MV-4-11 (cell line): ENCODE results near the gene IL2RG.
A peak's percentile ranks its signal among the peaks of the same experiment; 100 is the strongest.

Experiments used
- DNase-seq: peaks from one replicate; lab custom pipeline; 2025; lab: John Stamatoyannopoulos, UW

IL2RG gene

DNA sequence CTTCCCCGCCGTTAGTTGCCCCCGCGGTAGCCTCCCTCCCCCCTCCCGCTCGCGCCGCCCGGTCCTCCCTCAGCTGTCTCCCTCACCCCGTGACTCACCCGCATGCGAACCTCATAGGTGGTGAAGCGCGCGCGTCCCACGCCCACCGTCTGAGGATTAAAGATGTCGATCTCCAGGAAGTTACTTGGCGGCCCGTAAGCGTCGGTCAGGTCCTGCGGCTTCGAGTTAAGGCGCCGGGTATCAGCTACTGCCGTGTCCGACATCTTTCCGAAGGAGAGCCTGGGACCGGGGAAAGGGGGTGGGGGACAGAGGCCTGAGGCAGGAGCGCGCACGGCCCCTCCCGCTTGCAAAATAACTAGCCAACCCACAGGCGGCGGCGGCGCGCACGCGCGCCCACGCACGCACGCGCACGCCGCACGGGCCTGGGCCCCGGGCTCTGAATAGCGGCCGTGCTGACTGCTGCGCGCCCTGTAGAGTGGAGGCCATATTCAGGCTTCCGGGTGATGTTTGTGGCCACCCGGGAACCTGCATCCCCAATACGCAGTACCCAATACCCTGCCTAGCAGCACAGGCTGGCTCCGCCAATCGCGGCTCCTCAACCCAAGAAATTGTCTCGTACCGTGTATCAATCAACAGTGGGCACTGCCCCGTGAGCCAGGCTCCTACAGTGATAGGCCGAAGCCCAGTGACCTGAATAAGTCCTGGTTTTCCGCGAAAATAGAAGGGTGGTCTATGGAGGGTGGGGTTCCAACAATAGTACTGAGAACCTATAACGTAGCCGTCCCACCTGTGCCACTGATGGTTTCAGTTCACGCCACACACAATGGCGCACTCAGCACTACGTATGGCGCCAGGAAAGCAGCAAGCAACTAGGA lies 43.1 kb downstream of the IL2RG start, which contains the start of gene SNX12:
Gene SNX12 (minus strand): TSS at position 291 of the 875 bp plus-strand sequence. CDS start 28 bp downstream, at position 263.
- DNase-seq: peak; percentile 94

DNA sequence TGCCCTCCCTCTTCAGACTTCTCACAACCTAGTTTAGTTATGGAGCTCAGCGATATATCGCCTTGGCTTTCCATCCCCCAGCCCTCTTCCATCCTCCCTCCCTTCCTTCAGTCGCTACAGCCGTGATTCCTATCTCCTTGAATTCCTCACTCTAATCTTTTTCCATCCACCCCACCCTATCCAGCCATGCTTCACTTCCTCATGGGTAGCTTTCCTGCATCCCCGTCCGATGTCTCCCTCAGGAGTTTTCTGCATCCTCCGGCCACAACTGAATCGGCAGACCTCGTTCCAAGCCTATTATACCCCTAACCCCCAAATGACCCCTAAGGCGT lies 43.7 kb downstream of the IL2RG start:
- DNase-seq: no peak

DNA sequence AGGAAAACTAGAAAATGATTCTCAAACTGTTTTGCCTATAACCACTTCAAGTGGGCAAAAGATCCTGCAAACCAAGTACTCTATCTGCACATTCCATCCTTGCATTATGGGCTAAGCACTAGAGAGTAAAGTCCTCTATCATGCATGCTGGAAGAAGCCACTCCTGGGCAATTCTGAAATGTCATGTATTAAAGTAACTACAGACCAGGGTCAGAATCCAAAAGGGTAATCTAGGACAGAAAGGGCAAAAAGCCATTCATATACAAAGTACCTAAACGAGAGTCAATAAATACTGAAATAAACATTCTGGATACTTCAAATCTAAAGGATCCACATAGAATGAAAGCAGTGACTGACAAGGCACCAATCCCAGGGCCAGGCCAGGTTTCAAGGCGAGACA lies 44.3 kb downstream of the IL2RG start:
- DNase-seq: no peak

DNA sequence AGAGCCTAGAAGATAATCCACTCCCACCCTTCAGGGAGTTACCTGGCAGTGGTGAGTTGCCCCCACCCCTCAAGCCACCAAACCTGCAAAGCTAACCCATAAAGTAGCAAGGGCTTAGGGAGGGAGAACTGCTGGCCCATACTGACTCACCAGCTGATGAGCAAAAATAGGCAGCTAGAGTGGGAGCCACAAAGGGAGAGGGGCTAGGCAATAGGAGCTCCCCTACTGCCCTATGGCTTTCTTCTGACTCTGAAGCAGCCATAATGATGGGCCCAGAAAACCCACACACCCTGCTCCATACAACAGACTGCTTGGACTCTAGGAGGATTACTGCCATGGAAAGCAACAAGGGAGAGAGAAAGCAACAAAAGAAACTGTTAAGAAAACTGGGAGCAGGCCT lies 51.2 kb downstream of the IL2RG start:
- DNase-seq: no peak

DNA sequence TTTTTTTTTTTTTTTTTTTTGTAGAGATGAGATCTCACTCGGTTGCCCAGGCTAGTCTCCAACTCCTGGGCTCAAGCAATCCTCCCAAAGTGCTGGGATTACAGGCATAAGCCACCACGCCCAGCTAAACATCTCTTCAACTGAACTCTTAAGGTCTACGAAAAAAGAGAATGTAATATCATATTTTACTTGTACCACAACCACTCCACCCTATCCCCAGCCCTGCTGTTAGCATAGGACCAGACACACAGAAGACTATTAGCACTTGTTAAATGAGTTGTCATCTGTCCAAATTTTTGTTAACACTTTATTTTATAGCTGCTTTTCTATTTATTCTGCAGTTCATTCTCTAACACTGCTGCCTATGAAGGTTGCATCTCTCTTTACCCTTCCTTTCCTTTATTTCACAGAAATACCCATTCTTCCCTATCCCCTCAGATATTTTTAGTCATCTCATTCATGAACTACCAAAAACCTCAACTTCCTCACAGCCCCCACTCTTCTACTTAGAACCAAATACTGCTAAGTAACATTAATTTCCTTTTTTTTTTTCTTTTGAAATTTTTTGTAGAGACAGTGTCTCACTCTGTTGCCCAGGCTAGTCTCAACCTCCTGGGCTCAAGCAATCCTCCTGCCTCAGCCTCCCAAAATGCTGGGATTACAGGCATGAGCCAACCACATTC lies 53.4 kb downstream of the IL2RG start:
- peak; percentile 68 for DNase-seq
